GM12878 (cell line): ENCODE measurements around the gene POLR3A. TPM values are rescaled to one million over a fixed set of nuclear protein-coding genes. Genes with fewer than 3 reads are reported as not detected.
A peak's percentile ranks its signal among the peaks of the same experiment; 100 is the strongest.

ENCODE experiments used
- ATAC-seq: fragments of 200-7000 bp; cut with Tn5 transposase; 3 replicates; pipeline ENCODE4 v1.9.1; 2020; ENCODE audit warnings: mild to moderate bottlenecking, moderate library complexity
- BruUV-seq: library from RNA; stranded (reverse); fragments of 400-500 nt; replicated peaks from 2 replicates; lab custom pipeline; 2021; lab: Mats Ljungman, UMichigan
- CTCF ChIA-PET: fragments of 300-600 bp; sonication (Branson Sonifier 250); formaldehyde crosslinking; extraction: SDS; loops from one replicate; lab custom pipeline; 2021; ENCODE audit warnings: inconsistent platforms; lab: Yijun Ruan, JAX
- POLR2A ChIA-PET: fragments of 350-600 bp; formaldehyde crosslinking; extraction: SDS; loops from one replicate; lab custom pipeline; 2021; ENCODE audit warnings: inconsistent platforms; lab: Charles Lee
- RAD21 ChIA-PET: fragments of 300-600 bp; sonication (Branson Sonifier 250); formaldehyde crosslinking; loops from one replicate; lab custom pipeline; 2023; ENCODE audit warnings: antibody characterized with exemption; ENCODE audit not compliant: unreplicated experiment; lab: Charles Lee
- SMC1A ChIA-PET: fragments of 300-600 bp; sonication (Branson Sonifier 250); formaldehyde crosslinking; loops from one replicate; lab custom pipeline; 2023; ENCODE audit not compliant: unreplicated experiment, uncharacterized antibody; lab: Charles Lee
- DNase-seq: peaks from one replicate; pipeline ENCODE4 v3.0.0-alpha.2; 2011; ENCODE audit warnings: low read depth, low spot score
- FAIRE-seq: peaks from 3 replicates; lab custom pipeline; 2011; peaks lifted over from hg19 to GRCh38; lab: Jason Lieb, UNC
- H2AFZ ChIP-seq: 2 replicates; pipeline ENCODE4 v1.6.0; 2011; ENCODE audit warnings: low read depth, low read length, control low read depth; ENCODE audit not compliant: control insufficient read depth
- H3K27ac ChIP-seq: 2 replicates; pipeline ENCODE4 v1.5.1; 2011; ENCODE audit warnings: control low read depth; ENCODE audit not compliant: control insufficient read depth, insufficient read depth
- H3K27me3 ChIP-seq, 2 experiments: replicated peaks in 1 of 2; 2 replicates each; pipeline versions ENCODE4 v1.6.0 to v1.6.1; 2011; ENCODE audit warnings: low read length in 1 of 2; ENCODE audit not compliant: control insufficient read depth in 2 of 2, insufficient read depth in 2 of 2
- H3K36me3 ChIP-seq, 2 experiments: 2 replicates each; pipeline ENCODE4 v1.5.1; 2011; ENCODE audit warnings: low read length in 1 of 2; ENCODE audit not compliant: control insufficient read depth in 2 of 2, insufficient read depth in 2 of 2
- H3K4me1 ChIP-seq: 2 replicates; pipeline ENCODE4 v1.6.1; 2011; ENCODE audit warnings: mild to moderate bottlenecking, low read length, moderate library complexity, mixed read lengths; ENCODE audit not compliant: control insufficient read depth, insufficient read depth
- H3K4me2 ChIP-seq: 2 replicates; pipeline ENCODE4 v1.6.0; 2011; ENCODE audit warnings: control low read depth; ENCODE audit not compliant: control insufficient read depth, insufficient read depth
- H3K4me3 ChIP-seq: fragments of 200-600 bp; sonication (generic); 2 replicates; pipeline ENCODE4 v1.5.1; 2016
- H3K79me2 ChIP-seq: 2 replicates; pipeline ENCODE4 v1.6.0; 2011; ENCODE audit warnings: low read length; ENCODE audit not compliant: control insufficient read depth, insufficient read depth
- H3K9ac ChIP-seq: 2 replicates; pipeline ENCODE4 v1.8.0; 2011; ENCODE audit warnings: low read length, control low read depth, mixed read lengths; ENCODE audit not compliant: control insufficient read depth, insufficient read depth
- H3K9me3 ChIP-seq: replicated peaks from 3 replicates; pipeline ENCODE4 v1.5.1; 2011; ENCODE audit warnings: mild to moderate bottlenecking, low read length; ENCODE audit not compliant: control insufficient read depth, insufficient read depth
- H4K20me1 ChIP-seq: 2 replicates; pipeline ENCODE4 v1.6.0; 2011; ENCODE audit not compliant: control insufficient read depth, insufficient read depth
- CTCF ChIP-seq, 3 experiments: IDR thresholded peaks in 2 of 3; conservative IDR thresholded peaks in 1 of 3; 2 replicates each; pipeline ENCODE4 v1.5.1; 2011; ENCODE audit warnings: low read depth in 3 of 3, low read length in 3 of 3, mild to moderate bottlenecking in 3 of 3, control low read depth in 2 of 3, moderate library complexity in 2 of 3, inconsistent platforms in 1 of 3, mixed read lengths in 1 of 3; ENCODE audit not compliant: control insufficient read depth in 2 of 3, insufficient read depth in 1 of 3; ENCODE audit errors: extremely low read depth in 1 of 3
- GATAD2B ChIP-seq: fragments of 450-650 bp; conservative IDR thresholded peaks from 2 replicates; pipeline ENCODE4 v1.6.1; 2017; ENCODE audit warnings: low read depth, mild to moderate bottlenecking, moderate library complexity
- MLLT1 ChIP-seq: fragments of 450-650 bp; IDR thresholded peaks from 2 replicates; pipeline ENCODE4 v1.6.1; 2016; ENCODE audit warnings: mild to moderate bottlenecking
- NR2C1 ChIP-seq: fragments of 450-650 bp; IDR thresholded peaks from 2 replicates; pipeline ENCODE4 v1.6.1; 2017; ENCODE audit warnings: antibody characterized with exemption, mild to moderate bottlenecking, moderate library complexity
- NRF1 ChIP-seq: conservative IDR thresholded peaks from 2 replicates; pipeline ENCODE4 v1.6.1; 2011; ENCODE audit warnings: mild to moderate bottlenecking, low read depth, low read length, improper control_type of control experiment
- WGBS: methylation state at CpG from one replicate; pipeline ENCODE4 v1.1.6; 2016; ENCODE audit warnings: low lambda C conversion rate; ENCODE audit not compliant: insufficient replicate concordance, insufficient coverage; ENCODE audit errors: missing lambda C conversion rate; 5-methylcytosine and 5-hydroxymethylcytosine counted together
- in situ Hi-C: fragments of 300-500 bp; cut with MboI; formaldehyde crosslinking; loops from 9 replicates; pipeline ENCODE4 v1.14.3; 2018; ENCODE audit warnings: mixed read lengths
- intact Hi-C: fragments of 100-400 bp; cut with micrococcal nuclease; formaldehyde crosslinking; loops from one replicate; pipeline ENCODE4 v1.14.2; 2022; ENCODE audit not compliant: unreplicated experiment
- polyA plus RNA-seq, 11 experiments: library from polyadenylated mRNA; depleted of rRNA in 4 of 11; unstranded in 6 of 11; stranded (reverse) in 5 of 11; fragments of >200 nt; fragmentation: Nextera tagmentation in 4 of 11; fragmentation: Illumina TruSeq in 1 of 11; extraction: Ambion mirVana in 4 of 11; extraction: Trizol in 1 of 11; gene quantifications; 1 replicate in 1 of 11; 2 replicates in 10 of 11; pipeline versions ENCODE4 v1.2.1 to v1.2.3, GENCODE V29; 2011 to 2016; ENCODE audit warnings: inconsistent platforms in 2 of 11, missing spikeins in 2 of 11, low read depth in 1 of 11
- total RNA-seq, 4 experiments: library from RNA; depleted of rRNA in 3 of 4; stranded (reverse); fragments of >200 nt in 3 of 4; fragmentation: Illumina TruSeq in 1 of 4; extraction: Trizol in 1 of 4; gene quantifications; 2 replicates each; pipeline versions ENCODE4 v1.2.1 to v1.2.3, GENCODE V29; 2013 to 2021

The POLR3A gene
- total and polyA plus RNA-seq, 10 of the 15 experiments (the other 5 are each of a cell fraction or from before 2014, with no cell fraction given): 5.4 to 20.4 (median 14.4) TPM

GRCh38 chr10:78035933-78036583, 6.7 kb upstream of the POLR3A start (continued):
- TF ChIP-seq MLLT1 (no peak), NRF1 (no peak)

GRCh38 chr10:78035437-78035836, 6.1 kb upstream of the POLR3A start:
- H3K4me2 ChIP-seq: peak overlapping the region; percentile 94
- peaks cover 7% of the 10 kb centered on the region for H3K4me1 ChIP-seq
- no peak for ATAC-seq
- SMC1A ChIA-PET: interaction anchor here (1.4 to 3.1 kb wide), 2 partner anchors 11 to 14 kb away, joined by 3 to 16 read pairs; no protein-coding TSS in a partner anchor
- POLR2A ChIA-PET: interaction anchor here (1.5 to 1.9 kb wide), 2 partner anchors 10 to 12 kb away, joined by 4 to 7 read pairs; no protein-coding TSS in a partner anchor
- peak overlapping the region; percentile 95 for H3K4me3 ChIP-seq
- TF ChIP-seq GATAD2B: no peak
- TF ChIP-seq CTCF (IDR thresholded peaks at IDR 0.05 in 2 of 3, conservative IDR thresholded peaks at IDR 0.05 in 1 of 3; ENCODE audit: control insufficient read depth in 2 of 3, extremely low read depth in 1 of 3, insufficient read depth in 1 of 3, low read depth in 3 of 3, low read length in 3 of 3): no peak
- TF ChIP-seq NR2C1: no peak
- TF ChIP-seq, all 136 proteins: peak for 0
- Histone ChIP-seq H3K79me2 (peaks cover 66% of the 10 kb centered on the region), H3K9ac (peak overlapping the region; percentile 94), H3K9me3 (no peaks in the 10 kb centered on the region), H3K27ac (peak overlapping the region; percentile 88; the same call in 1 of the 2 replicates), H3K27me3 (no peaks in the 10 kb centered on the region), H3K36me3 (peaks cover 23 to 41% of the 10 kb centered on the region in 2 experiments), H4K20me1 (peaks cover 14% of the 10 kb centered on the region), H2AFZ (no peak overlapping the region)
- CTCF ChIA-PET: interaction anchor here (3.6 kb wide), 1 partner anchor 11 kb away, joined by 25 read pairs; no protein-coding TSS in a partner anchor
- FAIRE-seq (no peak), DNase-seq (no peak)
- 31% methylated on average over 5 of the region's 5 CpGs for WGBS
- intact Hi-C loops (no loop called here), in situ Hi-C loops (no loop called here)
- RAD21 ChIA-PET: no interaction called here
- BruUV-seq: TSS peak; percentile 56
